ENCODE measurements around the gene GAS2L1. TPM values are rescaled to one million over a fixed set of nuclear protein-coding genes. Genes with fewer than 3 reads are reported as not detected.

Gene GAS2L1
- total RNA-seq, 2 donors from 2014 or later = 19.4 to 28.0 TPM

DNA sequence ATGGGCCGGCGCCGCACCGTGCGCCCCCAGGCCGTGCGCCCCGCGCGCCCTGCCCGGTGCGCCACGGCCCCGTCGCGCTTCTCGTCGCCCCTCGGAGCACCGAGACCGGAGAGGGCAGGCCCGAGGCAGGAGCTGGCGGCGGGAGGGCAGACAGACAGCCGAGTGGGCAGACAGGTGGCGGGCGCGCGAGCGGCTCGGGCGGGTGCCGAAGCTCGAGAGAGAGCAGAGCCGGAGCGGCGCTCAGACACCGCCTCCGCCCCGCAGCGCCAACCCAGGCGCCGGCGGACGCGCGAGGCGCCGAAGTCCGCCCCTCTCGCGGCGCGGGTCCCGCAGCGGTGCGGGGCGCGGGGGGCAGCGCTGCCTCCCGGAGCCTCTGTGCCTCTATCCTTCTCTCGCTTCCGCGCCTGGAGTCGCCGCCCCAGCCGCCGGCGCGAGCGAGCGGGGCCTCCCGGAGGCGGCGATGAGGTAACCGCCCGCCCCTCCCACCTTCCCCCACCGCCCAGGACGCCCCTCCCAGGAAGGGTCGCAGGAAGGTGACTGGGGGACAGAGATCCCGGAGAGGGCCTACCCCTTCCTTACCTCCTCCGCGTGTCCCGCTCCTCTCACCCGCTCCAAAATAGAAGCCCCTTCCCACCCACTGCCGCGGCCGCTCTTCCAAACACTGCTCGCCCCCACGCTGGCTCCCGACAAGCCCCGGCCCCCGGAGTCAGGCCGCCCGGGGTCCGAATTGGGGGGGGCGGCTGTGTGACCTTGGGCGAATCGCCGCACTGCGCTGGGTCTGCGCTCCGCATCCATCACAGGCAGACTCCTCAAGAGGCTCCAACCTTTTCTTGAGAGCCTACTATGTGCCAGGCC is 9.1 kb downstream of the GAS2L1 start, which contains the start of gene RASL10A:
Gene RASL10A (minus strand): TSS at position 412 of the 855 bp plus-strand sequence. CDS start 451 bp downstream, outside the sequence.
- peaks cover 0 to 54% of the 10 kb centered on the region in 2 donors for H3K4me1 ChIP-seq
- TF ChIP-seq, protein P1, sequence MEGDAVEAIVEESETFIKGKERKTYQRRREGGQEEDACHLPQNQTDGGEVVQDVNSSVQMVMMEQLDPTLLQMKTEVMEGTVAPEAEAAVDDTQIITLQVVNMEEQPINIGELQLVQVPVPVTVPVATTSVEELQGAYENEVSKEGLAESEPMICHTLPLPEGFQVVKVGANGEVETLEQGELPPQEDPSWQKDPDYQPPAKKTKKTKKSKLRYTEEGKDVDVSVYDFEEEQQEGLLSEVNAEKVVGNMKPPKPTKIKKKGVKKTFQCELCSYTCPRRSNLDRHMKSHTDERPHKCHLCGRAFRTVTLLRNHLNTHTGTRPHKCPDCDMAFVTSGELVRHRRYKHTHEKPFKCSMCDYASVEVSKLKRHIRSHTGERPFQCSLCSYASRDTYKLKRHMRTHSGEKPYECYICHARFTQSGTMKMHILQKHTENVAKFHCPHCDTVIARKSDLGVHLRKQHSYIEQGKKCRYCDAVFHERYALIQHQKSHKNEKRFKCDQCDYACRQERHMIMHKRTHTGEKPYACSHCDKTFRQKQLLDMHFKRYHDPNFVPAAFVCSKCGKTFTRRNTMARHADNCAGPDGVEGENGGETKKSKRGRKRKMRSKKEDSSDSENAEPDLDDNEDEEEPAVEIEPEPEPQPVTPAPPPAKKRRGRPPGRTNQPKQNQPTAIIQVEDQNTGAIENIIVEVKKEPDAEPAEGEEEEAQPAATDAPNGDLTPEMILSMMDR (IDR thresholded peaks at IDR 0.05) = no peak

DNA sequence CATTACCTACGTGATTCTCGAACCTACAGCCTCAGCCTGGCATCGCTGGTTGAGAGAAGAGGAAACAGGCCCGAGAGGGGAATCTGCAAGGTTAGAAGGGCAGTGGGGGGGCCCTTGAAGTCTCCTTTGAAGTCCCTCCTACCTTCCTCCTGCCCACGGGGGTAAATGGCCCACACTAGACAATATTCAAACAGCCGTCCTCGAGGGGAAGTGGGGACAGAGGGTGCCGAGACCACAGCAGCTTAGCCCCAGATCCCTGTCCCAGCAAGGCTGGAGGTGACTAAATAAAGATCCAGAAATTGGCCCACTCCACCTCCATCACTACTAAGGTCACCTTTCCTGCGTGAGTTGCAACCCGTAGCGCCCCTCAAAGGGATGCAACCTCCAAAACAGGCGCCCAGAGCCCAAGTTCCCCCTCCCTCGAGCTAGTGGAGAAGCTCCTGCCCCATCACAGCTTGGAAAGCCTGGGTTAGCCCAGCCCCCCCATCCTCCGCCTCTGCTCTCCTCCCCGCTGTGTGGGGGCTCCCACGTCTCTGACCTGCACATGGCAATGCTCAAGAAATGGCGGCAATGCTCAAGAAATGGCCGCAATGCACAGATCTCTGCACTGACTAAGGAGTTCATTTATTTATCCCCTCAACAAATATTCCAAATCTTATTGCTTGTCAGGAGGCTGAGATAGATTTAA is 9.8 kb downstream of the GAS2L1 start:
- Histone ChIP-seq H3K9me3 (no peaks in the 10 kb centered on the region), H3K4me3 (no peak overlapping the region), H3K4me1 (peaks cover 0 to 46% of the 10 kb centered on the region in 2 donors), H3K36me3 (peaks cover 9% of the 10 kb centered on the region), H3K27ac (no peak overlapping the region), H3K27me3 (peaks cover 0 to 18% of the 10 kb centered on the region in 2 donors)
- DNase-seq (ENCODE audit: low spot score) = no peak
- TF ChIP-seq, protein P1 (IDR thresholded peaks at IDR 0.05) = no peak

More for the DNA sequence above, 9.1 kb downstream of the GAS2L1 start, which contains the start of gene RASL10A:
- no peak for DNase-seq (ENCODE audit: low spot score)
- Histone ChIP-seq H3K9me3 (no peaks in the 10 kb centered on the region), H3K27me3 (peaks cover 0 to 18% of the 10 kb centered on the region in 2 donors), H3K27ac (no peak within 1 kb of the TSS), H3K36me3 (peaks cover 9% of the 10 kb centered on the region), H3K4me3 (peak within 1 kb of the TSS; percentile 22 to 49)

DNA sequence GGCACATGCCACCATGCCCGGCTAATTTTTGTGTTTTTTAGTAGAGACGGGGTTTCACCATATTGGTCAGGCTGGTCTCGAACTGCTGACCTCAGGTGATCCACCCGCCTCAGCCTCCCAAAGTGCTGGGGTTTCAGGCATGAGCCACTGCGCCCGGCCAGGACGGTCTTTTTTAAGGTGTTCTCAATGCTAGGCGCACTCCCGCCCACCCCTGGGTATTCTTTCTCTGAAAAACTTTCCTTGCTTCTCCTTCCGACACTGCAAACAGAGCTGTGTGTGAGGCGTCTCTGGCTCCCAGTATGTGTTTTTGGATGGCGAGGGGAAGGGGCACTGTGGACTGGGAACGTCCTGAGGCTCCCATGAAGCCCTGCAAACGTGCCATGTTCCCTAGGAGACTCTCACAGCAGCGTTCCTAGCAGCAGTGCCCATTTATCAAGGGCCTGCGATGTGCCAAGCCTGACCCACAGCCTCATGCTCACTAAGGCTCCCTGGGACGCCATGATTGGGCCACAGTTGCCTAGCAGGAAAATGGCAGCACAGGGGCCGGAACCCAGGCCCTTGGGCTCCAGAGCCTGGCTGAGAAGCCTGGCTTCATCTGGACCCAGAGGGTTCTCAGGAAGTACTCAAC is 11.5 kb downstream of the GAS2L1 start:
- TF ChIP-seq, protein P1 (IDR thresholded peaks at IDR 0.05) = no peak
- Histone ChIP-seq H3K4me1 (peaks cover 0 to 32% of the 10 kb centered on the region in 2 donors), H3K9me3 (no peaks in the 10 kb centered on the region), H3K27ac (no peak overlapping the region), H3K4me3 (no peak overlapping the region), H3K36me3 (no peaks in the 10 kb centered on the region), H3K27me3 (peaks cover 0 to 18% of the 10 kb centered on the region in 2 donors)
- no peak for DNase-seq (ENCODE audit: low spot score)

DNA sequence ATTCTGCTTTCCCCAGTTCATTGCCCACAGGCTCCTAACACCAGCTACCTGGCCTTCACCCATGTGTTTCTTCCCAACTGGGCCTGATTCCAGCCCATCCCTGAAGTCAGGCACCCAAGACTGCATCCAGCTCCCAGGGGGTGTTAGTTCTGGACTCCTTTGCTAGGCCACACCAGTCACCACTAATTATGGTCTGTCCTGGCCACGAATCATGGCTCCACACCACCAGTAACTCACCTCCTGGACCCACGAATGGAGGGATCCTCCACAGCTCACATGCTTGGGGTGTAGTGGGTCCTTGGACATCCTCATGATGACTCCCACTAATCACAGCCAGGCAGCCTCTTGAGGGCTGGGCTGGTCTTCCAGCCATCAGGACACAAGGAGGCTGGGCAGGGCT is 12.6 kb downstream of the GAS2L1 start:
- DNase-seq (ENCODE audit: low spot score) = no peak
- peaks cover 0 to 21% of the 10 kb centered on the region in 2 donors for H3K4me1 ChIP-seq
- no peaks in the 10 kb centered on the region for H3K36me3 ChIP-seq
- no peak overlapping the region for H3K4me3 ChIP-seq
- no peak overlapping the region for H3K27ac ChIP-seq
- TF ChIP-seq, protein P1 (IDR thresholded peaks at IDR 0.05) = no peak
- H3K27me3 ChIP-seq = peaks cover 0 to 18% of the 10 kb centered on the region in 2 donors
- H3K9me3 ChIP-seq = no peaks in the 10 kb centered on the region

DNA sequence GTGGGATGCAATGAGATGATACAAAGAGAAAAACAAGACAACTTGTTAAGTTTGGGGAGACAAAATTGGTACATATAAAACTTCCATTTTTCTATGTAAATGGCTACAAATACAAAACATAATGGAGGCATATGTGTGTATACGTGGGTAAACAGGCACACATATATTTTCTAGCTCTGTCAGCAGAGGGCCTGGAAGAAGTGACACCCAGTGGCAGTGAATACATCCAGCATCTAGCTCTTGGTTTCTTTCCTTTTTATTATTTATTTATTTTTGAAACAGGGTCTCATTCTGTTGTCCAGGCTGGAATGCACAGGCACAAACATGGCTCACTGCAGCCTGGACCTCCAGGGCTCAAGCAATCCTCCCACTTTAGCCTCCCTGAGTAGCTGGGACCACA is 14.1 kb downstream of the GAS2L1 start:
- TF ChIP-seq, protein P1 (IDR thresholded peaks at IDR 0.05) = no peak
- Histone ChIP-seq H3K4me1 (peaks cover 0 to 6% of the 10 kb centered on the region in 2 donors), H3K36me3 (no peaks in the 10 kb centered on the region), H3K9me3 (no peaks in the 10 kb centered on the region), H3K4me3 (no peak overlapping the region), H3K27me3 (peaks cover 0 to 6% of the 10 kb centered on the region in 2 donors), H3K27ac (no peak overlapping the region)
- no peak for DNase-seq (ENCODE audit: low spot score)

Data from right atrium auricular region (tissue), 2 donors.